ENCODE data around the gene EED. TPM values are rescaled to one million over a fixed set of nuclear protein-coding genes. Genes with fewer than 3 reads are reported as not detected.

The EED gene
- total RNA-seq, 1 experiment from 2014 or later, result 25.2 TPM

GRCh38 chr11:86269645-86270044 lies 25.1 kb downstream of the EED start:
- H3K27ac ChIP-seq (ENCODE audit: low read depth, low read length), result no peak overlapping the region
- ATAC-seq (no peak), DNase-seq (ENCODE audit: low read depth, low spot score) (no peak)
- intact Hi-C loops (cut with micrococcal nuclease), result loop anchor here (10.0 kb wide), 1 partner anchor 225 kb away; no protein-coding TSS in a partner anchor
- H3K9me2 ChIP-seq (ENCODE audit: insufficient read depth), result no peaks in the 10 kb centered on the region
- H3K79me2 ChIP-seq (ENCODE audit: insufficient read depth, low read length), result peaks cover 56% of the 10 kb centered on the region
- H3K9me3 ChIP-seq (ENCODE audit: control insufficient read depth in 1 of 2, insufficient read depth in 1 of 2, low read depth in 1 of 2, low read length in 2 of 2), result no peaks in the 10 kb centered on the region
- POLR2A ChIA-PET, result no interaction called here
- BruUV-seq (replicated peaks), result no TSS peak
- no peak overlapping the region for H3K4me2 ChIP-seq (ENCODE audit: low read length)
- H4K20me1 ChIP-seq (ENCODE audit: insufficient read depth), result no peaks in the 10 kb centered on the region
- RAD21 ChIA-PET (ENCODE audit: low non-redundant PET in 1 of 2, low total read pairs in 2 of 2, uncharacterized antibody in 2 of 2, unreplicated experiment in 2 of 2), result no interaction called here
- peaks cover 2 to 4% of the 10 kb centered on the region in 2 experiments; a peak in 1 of 4 replicates for H3K36me3 ChIP-seq (ENCODE audit: control insufficient read depth in 1 of 2, insufficient read depth in 2 of 2, low read length in 2 of 2)
- TF ChIP-seq POLR2AphosphoS5 (IDR thresholded peaks at IDR 0.05; ENCODE audit: low read depth, low read length) (no peak), ZBTB33 (IDR thresholded peaks at IDR 0.05; ENCODE audit: extremely low read depth, insufficient replicate concordance, low read length) (no peak), CEBPB (IDR thresholded peaks at IDR 0.05; ENCODE audit: low read depth) (no peak), EZH2phosphoT487 (IDR thresholded peaks at IDR 0.05; ENCODE audit: borderline replicate concordance) (no peak), SIN3A (IDR thresholded peaks at IDR 0.05; ENCODE audit: low read depth) (no peak), SRF (IDR thresholded peaks at IDR 0.05; ENCODE audit: low read depth) (no peak), TCF7L2 (IDR thresholded peaks at IDR 0.05; ENCODE audit: borderline replicate concordance, extremely low read depth, insufficient read depth, insufficient read length) (no peak), ZNF274 (IDR thresholded peaks at IDR 0.05; ENCODE audit: low read depth, low read length) (no peak), EZH2 (IDR thresholded peaks at IDR 0.05) (no peak), POLR2A (IDR thresholded peaks at IDR 0.05; ENCODE audit: borderline replicate concordance, extremely low read depth, insufficient read depth, insufficient read length) (no peak), FOSL1 (IDR thresholded peaks at IDR 0.05; ENCODE audit: low read depth) (no peak)
- TF ChIP-seq, protein P1, sequence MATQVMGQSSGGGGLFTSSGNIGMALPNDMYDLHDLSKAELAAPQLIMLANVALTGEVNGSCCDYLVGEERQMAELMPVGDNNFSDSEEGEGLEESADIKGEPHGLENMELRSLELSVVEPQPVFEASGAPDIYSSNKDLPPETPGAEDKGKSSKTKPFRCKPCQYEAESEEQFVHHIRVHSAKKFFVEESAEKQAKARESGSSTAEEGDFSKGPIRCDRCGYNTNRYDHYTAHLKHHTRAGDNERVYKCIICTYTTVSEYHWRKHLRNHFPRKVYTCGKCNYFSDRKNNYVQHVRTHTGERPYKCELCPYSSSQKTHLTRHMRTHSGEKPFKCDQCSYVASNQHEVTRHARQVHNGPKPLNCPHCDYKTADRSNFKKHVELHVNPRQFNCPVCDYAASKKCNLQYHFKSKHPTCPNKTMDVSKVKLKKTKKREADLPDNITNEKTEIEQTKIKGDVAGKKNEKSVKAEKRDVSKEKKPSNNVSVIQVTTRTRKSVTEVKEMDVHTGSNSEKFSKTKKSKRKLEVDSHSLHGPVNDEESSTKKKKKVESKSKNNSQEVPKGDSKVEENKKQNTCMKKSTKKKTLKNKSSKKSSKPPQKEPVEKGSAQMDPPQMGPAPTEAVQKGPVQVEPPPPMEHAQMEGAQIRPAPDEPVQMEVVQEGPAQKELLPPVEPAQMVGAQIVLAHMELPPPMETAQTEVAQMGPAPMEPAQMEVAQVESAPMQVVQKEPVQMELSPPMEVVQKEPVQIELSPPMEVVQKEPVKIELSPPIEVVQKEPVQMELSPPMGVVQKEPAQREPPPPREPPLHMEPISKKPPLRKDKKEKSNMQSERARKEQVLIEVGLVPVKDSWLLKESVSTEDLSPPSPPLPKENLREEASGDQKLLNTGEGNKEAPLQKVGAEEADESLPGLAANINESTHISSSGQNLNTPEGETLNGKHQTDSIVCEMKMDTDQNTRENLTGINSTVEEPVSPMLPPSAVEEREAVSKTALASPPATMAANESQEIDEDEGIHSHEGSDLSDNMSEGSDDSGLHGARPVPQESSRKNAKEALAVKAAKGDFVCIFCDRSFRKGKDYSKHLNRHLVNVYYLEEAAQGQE (IDR thresholded peaks at IDR 0.05; ENCODE audit: low read depth), result no peak
- TF ChIP-seq, protein P2, sequence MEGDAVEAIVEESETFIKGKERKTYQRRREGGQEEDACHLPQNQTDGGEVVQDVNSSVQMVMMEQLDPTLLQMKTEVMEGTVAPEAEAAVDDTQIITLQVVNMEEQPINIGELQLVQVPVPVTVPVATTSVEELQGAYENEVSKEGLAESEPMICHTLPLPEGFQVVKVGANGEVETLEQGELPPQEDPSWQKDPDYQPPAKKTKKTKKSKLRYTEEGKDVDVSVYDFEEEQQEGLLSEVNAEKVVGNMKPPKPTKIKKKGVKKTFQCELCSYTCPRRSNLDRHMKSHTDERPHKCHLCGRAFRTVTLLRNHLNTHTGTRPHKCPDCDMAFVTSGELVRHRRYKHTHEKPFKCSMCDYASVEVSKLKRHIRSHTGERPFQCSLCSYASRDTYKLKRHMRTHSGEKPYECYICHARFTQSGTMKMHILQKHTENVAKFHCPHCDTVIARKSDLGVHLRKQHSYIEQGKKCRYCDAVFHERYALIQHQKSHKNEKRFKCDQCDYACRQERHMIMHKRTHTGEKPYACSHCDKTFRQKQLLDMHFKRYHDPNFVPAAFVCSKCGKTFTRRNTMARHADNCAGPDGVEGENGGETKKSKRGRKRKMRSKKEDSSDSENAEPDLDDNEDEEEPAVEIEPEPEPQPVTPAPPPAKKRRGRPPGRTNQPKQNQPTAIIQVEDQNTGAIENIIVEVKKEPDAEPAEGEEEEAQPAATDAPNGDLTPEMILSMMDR (IDR thresholded peaks at IDR 0.05 in 2 of 3, conservative IDR thresholded peaks at IDR 0.05 in 1 of 3; ENCODE audit: borderline replicate concordance in 1 of 3, insufficient read depth in 1 of 3, low read depth in 2 of 3, low read length in 2 of 3), result no peak
- no peaks in the 10 kb centered on the region for H3K4me1 ChIP-seq (ENCODE audit: control insufficient read depth in 1 of 2, insufficient read depth in 2 of 2, low read length in 2 of 2)
- no peak overlapping the region for H2AFZ ChIP-seq (ENCODE audit: low read depth, low read length, poor library complexity, severe bottlenecking)
- no peak overlapping the region for H3K9ac ChIP-seq (ENCODE audit: low read length)
- CTCF ChIA-PET, result no interaction called here
- no peak overlapping the region for H3K4me3 ChIP-seq (replicated peaks in 1 of 2; ENCODE audit: low read depth in 1 of 2, low read length in 2 of 2)
- H3K27me3 ChIP-seq (ENCODE audit: insufficient read depth, low read length), result no peaks in the 10 kb centered on the region

Measured in HCT116 (cell line).